PC-3 (cell line): Measurements from ENCODE around the gene SEMA3D. TPM values are rescaled to one million over a fixed set of nuclear protein-coding genes. Genes with fewer than 3 reads are reported as not detected.

ENCODE experiments used
- ATAC-seq: fragments of 200-7000 bp; cut with Tn5 transposase; 2 replicates; pipeline ENCODE4 v1.9.1; 2020; ENCODE audit warnings: mild to moderate bottlenecking, moderate library complexity
- BruUV-seq: library from RNA; stranded (reverse); fragments of 400-500 nt; replicated peaks from 2 replicates; lab custom pipeline; 2021; lab: Mats Ljungman, UMichigan
- CTCF ChIA-PET: fragments of 300-600 bp; sonication (Branson Sonifier 250); formaldehyde crosslinking; loops from one replicate; lab custom pipeline; 2022; ENCODE audit warnings: antibody characterized with exemption; lab: Charles Lee
- POLR2A ChIA-PET: fragments of 300-600 bp; sonication (Branson Sonifier 250); formaldehyde crosslinking; loops from one replicate; lab custom pipeline; 2022; ENCODE audit warnings: antibody characterized with exemption; ENCODE audit not compliant: unreplicated experiment; lab: Charles Lee
- DNase-seq: peaks from one replicate; pipeline ENCODE4 v3.0.0-alpha.2; 2015
- H2AFZ ChIP-seq: fragments of 300-600 bp; sonication (generic); 2 replicates; pipeline ENCODE4 v1.6.0; 2016; ENCODE audit warnings: antibody characterized with exemption, low read length
- H3F3A ChIP-seq: fragments of 300-600 bp; sonication (generic); one replicate; pipeline ENCODE4 v1.6.0; 2017; ENCODE audit warnings: antibody characterized with exemption, low read length, control low read depth, mild to moderate bottlenecking; ENCODE audit not compliant: unreplicated experiment
- H3K27ac ChIP-seq: fragments of 300-600 bp; sonication (generic); 2 replicates; pipeline ENCODE4 v1.5.1; 2016; ENCODE audit warnings: mild to moderate bottlenecking, low read length
- H3K27me3 ChIP-seq: fragments of 300-600 bp; sonication (generic); 2 replicates; pipeline ENCODE4 v1.6.1; 2016; ENCODE audit warnings: low read length, mixed read lengths
- H3K36me3 ChIP-seq: fragments of 300-600 bp; sonication (generic); 2 replicates; pipeline ENCODE4 v1.6.1; 2016; ENCODE audit warnings: low read depth, mixed run types, low read length, mixed read lengths
- H3K4me1 ChIP-seq: fragments of 300-600 bp; sonication (generic); 2 replicates; pipeline ENCODE4 v1.5.1; 2016; ENCODE audit warnings: low read length; ENCODE audit not compliant: insufficient read depth
- H3K4me2 ChIP-seq: fragments of 300-600 bp; sonication (generic); 2 replicates; pipeline ENCODE4 v1.6.0; 2016; ENCODE audit warnings: low read length
- H3K4me3 ChIP-seq: fragments of 300-600 bp; sonication (generic); 2 replicates; pipeline ENCODE4 v1.5.1; 2016; ENCODE audit warnings: mild to moderate bottlenecking, low read length, mixed read lengths
- H3K79me2 ChIP-seq: fragments of 300-600 bp; sonication (generic); 2 replicates; pipeline ENCODE4 v1.6.1; 2017; ENCODE audit warnings: low read length, mixed read lengths
- H3K9ac ChIP-seq: fragments of 300-600 bp; sonication (generic); 2 replicates; pipeline ENCODE4 v1.6.0; 2016; ENCODE audit warnings: mild to moderate bottlenecking, low read length
- H3K9me2 ChIP-seq: fragments of 300-600 bp; sonication (generic); replicated peaks from 2 replicates; pipeline ENCODE4 v1.6.1; 2016; ENCODE audit warnings: mixed run types, low read length, mixed read lengths
- H3K9me3 ChIP-seq: fragments of 300-600 bp; sonication (generic); 2 replicates; pipeline ENCODE4 v1.6.1; 2016; ENCODE audit warnings: low read length, mixed read lengths
- H4K20me1 ChIP-seq: fragments of 300-600 bp; sonication (generic); 2 replicates; pipeline ENCODE4 v1.6.1; 2016; ENCODE audit warnings: low read length, mixed read lengths
- EZH2 ChIP-seq: fragments of 300-600 bp; sonication (generic); IDR thresholded peaks from one replicate; pipeline ENCODE4 v1.6.1; 2017; ENCODE audit warnings: antibody characterized with exemption, mild to moderate bottlenecking, low read length; ENCODE audit not compliant: unreplicated experiment
- EZH2phosphoT487 ChIP-seq: fragments of 300-600 bp; sonication (generic); IDR thresholded peaks from 2 replicates; pipeline ENCODE4 v1.6.1; 2018; ENCODE audit warnings: mild to moderate bottlenecking, antibody characterized with exemption, low read length, borderline replicate concordance
- intact Hi-C: fragments of 100-400 bp; cut with micrococcal nuclease; formaldehyde crosslinking; loops from 2 replicates; pipeline ENCODE4 v1.9.0; 2023
- total RNA-seq: library from RNA; depleted of rRNA; stranded (reverse); fragments of >200 nt; gene quantifications from 2 replicates; pipeline ENCODE4 v1.2.3, GENCODE V29; 2014
- TF ChIP-seq, protein P1 (sequence below): fragments of 300-600 bp; sonication (generic); conservative IDR thresholded peaks from 2 replicates; pipeline ENCODE4 v1.5.1; 2017; ENCODE audit warnings: antibody characterized with exemption, low read depth, mild to moderate bottlenecking, low read length

SEMA3D gene
- total RNA-seq, 1 experiment from 2014 or later, result 4.8 TPM

- CTCF ChIA-PET, result no interaction called here
- Histone ChIP-seq H3K79me2 (no peaks in the 10 kb centered on the region), H3K4me1 (no peaks in the 10 kb centered on the region), H3K4me3 (no peak overlapping the region), H3F3A (no peaks in the 10 kb centered on the region), H3K27me3 (no peaks in the 10 kb centered on the region), H3K4me2 (no peak overlapping the region), H3K36me3 (no peaks in the 10 kb centered on the region), H3K9me2 (no peaks in the 10 kb centered on the region), H4K20me1 (no peaks in the 10 kb centered on the region), H3K9ac (no peak overlapping the region), H3K27ac (no peak overlapping the region), H2AFZ (no peak overlapping the region), H3K9me3 (no peaks in the 10 kb centered on the region)
- DNase-seq (no peak), ATAC-seq (no peak)
- TF ChIP-seq EZH2 (no peak), EZH2phosphoT487 (no peak)
- TF ChIP-seq, protein P1, sequence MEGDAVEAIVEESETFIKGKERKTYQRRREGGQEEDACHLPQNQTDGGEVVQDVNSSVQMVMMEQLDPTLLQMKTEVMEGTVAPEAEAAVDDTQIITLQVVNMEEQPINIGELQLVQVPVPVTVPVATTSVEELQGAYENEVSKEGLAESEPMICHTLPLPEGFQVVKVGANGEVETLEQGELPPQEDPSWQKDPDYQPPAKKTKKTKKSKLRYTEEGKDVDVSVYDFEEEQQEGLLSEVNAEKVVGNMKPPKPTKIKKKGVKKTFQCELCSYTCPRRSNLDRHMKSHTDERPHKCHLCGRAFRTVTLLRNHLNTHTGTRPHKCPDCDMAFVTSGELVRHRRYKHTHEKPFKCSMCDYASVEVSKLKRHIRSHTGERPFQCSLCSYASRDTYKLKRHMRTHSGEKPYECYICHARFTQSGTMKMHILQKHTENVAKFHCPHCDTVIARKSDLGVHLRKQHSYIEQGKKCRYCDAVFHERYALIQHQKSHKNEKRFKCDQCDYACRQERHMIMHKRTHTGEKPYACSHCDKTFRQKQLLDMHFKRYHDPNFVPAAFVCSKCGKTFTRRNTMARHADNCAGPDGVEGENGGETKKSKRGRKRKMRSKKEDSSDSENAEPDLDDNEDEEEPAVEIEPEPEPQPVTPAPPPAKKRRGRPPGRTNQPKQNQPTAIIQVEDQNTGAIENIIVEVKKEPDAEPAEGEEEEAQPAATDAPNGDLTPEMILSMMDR, result no peak
- POLR2A ChIA-PET, result no interaction called here
- BruUV-seq, result no TSS peak
- intact Hi-C loops, result no loop called here
Measured at GRCh38 chr7:85065306-85065705, 121.5 kb downstream of the SEMA3D start.

- H3K27me3 ChIP-seq, result no peaks in the 10 kb centered on the region
- H3K79me2 ChIP-seq, result no peaks in the 10 kb centered on the region
- TF ChIP-seq EZH2 (no peak), EZH2phosphoT487 (no peak)
- TF ChIP-seq, protein P1, result no peak
- H3K4me3 ChIP-seq, result no peak overlapping the region
- H3K36me3 ChIP-seq, result no peaks in the 10 kb centered on the region
- H3K27ac ChIP-seq, result no peak overlapping the region
- H3K4me2 ChIP-seq, result no peak overlapping the region
- H3K9me3 ChIP-seq, result no peaks in the 10 kb centered on the region
- ChIA-PET POLR2A (no interaction called here), CTCF (no interaction called here)
- no peak for ATAC-seq
- no peak overlapping the region for H2AFZ ChIP-seq
- H3K9ac ChIP-seq, result no peak overlapping the region
- H3K9me2 ChIP-seq, result no peaks in the 10 kb centered on the region
- H3F3A ChIP-seq, result no peaks in the 10 kb centered on the region
- BruUV-seq, result no TSS peak
- DNase-seq, result no peak
- no peaks in the 10 kb centered on the region for H3K4me1 ChIP-seq
- no peaks in the 10 kb centered on the region for H4K20me1 ChIP-seq
- intact Hi-C loops, result no loop called here
Measured at GRCh38 chr7:85062651-85063050, 124.2 kb downstream of the SEMA3D start.

DNA sequence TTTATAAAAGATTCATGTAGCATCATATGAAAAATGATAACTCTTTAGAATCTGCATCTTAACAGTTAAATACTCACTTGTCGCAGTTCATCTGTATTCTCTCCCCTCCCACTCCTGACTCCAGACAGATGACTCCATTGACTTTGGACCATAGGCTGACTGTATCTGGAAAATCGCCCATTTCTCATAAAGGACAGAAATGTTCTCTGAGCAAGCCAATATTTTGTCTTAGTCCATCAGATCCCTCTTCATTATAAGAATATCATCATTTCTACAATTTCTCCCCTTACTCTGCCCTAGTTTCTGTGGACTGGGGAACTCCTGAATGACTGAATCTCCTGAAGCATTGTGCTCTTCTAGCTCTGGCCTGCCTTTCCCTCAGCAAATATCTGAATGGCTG lies 125.4 kb downstream of the SEMA3D start:
- H3K27me3 ChIP-seq, result no peaks in the 10 kb centered on the region
- intact Hi-C loops, result no loop called here
- H3K9me3 ChIP-seq, result no peaks in the 10 kb centered on the region
- no peaks in the 10 kb centered on the region for H3F3A ChIP-seq
- H3K9me2 ChIP-seq, result no peaks in the 10 kb centered on the region
- ChIA-PET POLR2A (no interaction called here), CTCF (no interaction called here)
- no peak overlapping the region for H3K9ac ChIP-seq
- H2AFZ ChIP-seq, result no peak overlapping the region
- H3K4me1 ChIP-seq, result no peaks in the 10 kb centered on the region
- no peaks in the 10 kb centered on the region for H3K36me3 ChIP-seq
- no peak for DNase-seq
- no peak overlapping the region for H3K4me2 ChIP-seq
- no peaks in the 10 kb centered on the region for H4K20me1 ChIP-seq
- no peaks in the 10 kb centered on the region for H3K79me2 ChIP-seq
- TF ChIP-seq EZH2, result no peak
- TF ChIP-seq, protein P1, result no peak
- TF ChIP-seq EZH2phosphoT487, result no peak
- BruUV-seq, result no TSS peak
- H3K4me3 ChIP-seq, result no peak overlapping the region
- no peak for ATAC-seq
- H3K27ac ChIP-seq, result no peak overlapping the region
